Measurements from ENCODE around the gene BDH1. TPM values are rescaled to one million over a fixed set of nuclear protein-coding genes. Genes with fewer than 3 reads are reported as not detected.

The BDH1 gene
- total and polyA plus RNA-seq, 2 of the 8 experiments (the other 6 are each of a cell fraction or from before 2014, with no cell fraction given) = 27.2 to 28.1 TPM

DNA sequence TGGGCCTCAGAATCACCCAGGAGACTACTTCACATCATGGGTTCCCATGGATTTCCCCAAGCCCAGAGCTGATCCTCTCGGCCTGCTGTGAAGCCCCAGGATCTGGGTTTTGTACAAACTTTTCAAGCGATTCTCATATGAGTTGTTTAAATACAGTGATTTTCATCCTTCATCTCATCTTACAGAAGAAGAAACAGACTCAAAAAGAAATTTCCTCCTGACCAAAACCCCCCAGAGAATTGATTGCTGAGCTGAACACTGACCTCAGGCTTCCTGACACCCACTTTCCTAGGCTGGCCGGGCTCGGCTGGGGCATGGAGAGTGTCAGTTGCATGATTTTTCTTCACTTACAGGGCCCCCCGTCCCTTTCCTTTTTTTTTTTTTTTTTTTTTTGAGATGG is 60.3 kb downstream of the BDH1 start (continued):
- no peak for TF ChIP-seq MAFK (IDR thresholded peaks at IDR 0.05; ENCODE audit: low read depth, low read length)
- TF ChIP-seq EZH2 (IDR thresholded peaks at IDR 0.05; ENCODE audit: low read depth, low read length, severe bottlenecking) = no peak
